HAP-1 (cell line): ENCODE measurements around the gene DDO.

ENCODE experiments used
- DNase-seq, 2 experiments: peaks; one replicate each; pipeline ENCODE4 v3.0.0-alpha.2; 2016 to 2020; ENCODE audit warnings: low spot score in 2 of 2
- H3K27me3 ChIP-seq: fragments of 250-450 bp; sonication (Bioruptor Pico); 2 replicates; pipeline ENCODE4 v1.5.1; 2020; ENCODE audit warnings: low read depth, mild to moderate bottlenecking, moderate library complexity
- H3K36me3 ChIP-seq: fragments of 250-450 bp; sonication (Bioruptor Pico); replicated peaks from 2 replicates; pipeline ENCODE4 v1.5.1; 2020; ENCODE audit warnings: mild to moderate bottlenecking
- H3K4me1 ChIP-seq: fragments of 250-450 bp; sonication (Bioruptor Pico); 2 replicates; pipeline ENCODE4 v1.5.1; 2020; ENCODE audit warnings: mild to moderate bottlenecking
- H3K4me3 ChIP-seq: fragments of 250-450 bp; sonication (Bioruptor Pico); 2 replicates; pipeline ENCODE4 v1.5.1; 2020; ENCODE audit warnings: mild to moderate bottlenecking, moderate library complexity
- H3K9me3 ChIP-seq: fragments of 250-450 bp; sonication (Bioruptor Pico); 2 replicates; pipeline ENCODE4 v1.5.1; 2020; ENCODE audit warnings: mild to moderate bottlenecking, moderate library complexity
- in situ Hi-C: fragments of 300-500 bp; cut with MboI; formaldehyde crosslinking; loops from 3 replicates; pipeline ENCODE4 v1.14.3; 2020; ENCODE audit warnings: low sequenced_read_pairs, inconsistent platforms, mixed read lengths

The DDO gene

GRCh38 chr6:110434961-110435602, 19.7 kb upstream of the DDO start:
- Histone ChIP-seq H3K27me3 (no peaks in the 10 kb centered on the region; the same call in 1 of the 2 replicates), H3K4me3 (no peak overlapping the region), H3K9me3 (no peaks in the 10 kb centered on the region), H3K4me1 (no peaks in the 10 kb centered on the region), H3K36me3 (no peaks in the 10 kb centered on the region)
- in situ Hi-C loops = no loop called here
- no peak for DNase-seq

- in situ Hi-C loops = no loop called here
- Histone ChIP-seq H3K4me3 (no peak overlapping the region), H3K9me3 (no peaks in the 10 kb centered on the region), H3K27me3 (no peaks in the 10 kb centered on the region; the same call in 1 of the 2 replicates), H3K36me3 (no peaks in the 10 kb centered on the region), H3K4me1 (no peaks in the 10 kb centered on the region)
- DNase-seq = no peak
Measured at GRCh38 chr6:110432285-110432900, 17.0 kb upstream of the DDO start.

GRCh38 chr6:110430741-110431140, 15.4 kb upstream of the DDO start:
- H3K4me1 ChIP-seq = no peaks in the 10 kb centered on the region

GRCh38 chr6:110430236-110430635, 14.9 kb upstream of the DDO start:
- no peak overlapping the region for H3K4me3 ChIP-seq
- no peaks in the 10 kb centered on the region for H3K4me1 ChIP-seq
- H3K27me3 ChIP-seq = peaks cover 2% of the 10 kb centered on the region; the same call in 1 of the 2 replicates
- DNase-seq = no peak
- no peaks in the 10 kb centered on the region for H3K9me3 ChIP-seq
- in situ Hi-C loops = no loop called here
- no peaks in the 10 kb centered on the region for H3K36me3 ChIP-seq

More at GRCh38 chr6:110430741-110431140, 15.4 kb upstream of the DDO start:
- Histone ChIP-seq H3K4me3 (no peak overlapping the region), H3K27me3 (no peaks in the 10 kb centered on the region; the same call in 1 of the 2 replicates), H3K36me3 (no peaks in the 10 kb centered on the region), H3K9me3 (no peaks in the 10 kb centered on the region)
- in situ Hi-C loops = no loop called here
- no peak for DNase-seq

GRCh38 chr6:110428153-110428552, 12.8 kb upstream of the DDO start:
- in situ Hi-C loops = no loop called here
- H3K4me3 ChIP-seq = no peak overlapping the region
- DNase-seq = no peak
- peaks cover 2% of the 10 kb centered on the region; the same call in 1 of the 2 replicates for H3K27me3 ChIP-seq
- peaks cover 5% of the 10 kb centered on the region; the same call in 1 of the 2 replicates for H3K4me1 ChIP-seq
- H3K9me3 ChIP-seq = no peaks in the 10 kb centered on the region
- no peaks in the 10 kb centered on the region for H3K36me3 ChIP-seq

GRCh38 chr6:110425816-110426215, 10.4 kb upstream of the DDO start:
- no peaks in the 10 kb centered on the region for H3K36me3 ChIP-seq
- peaks cover 18% of the 10 kb centered on the region for H3K4me1 ChIP-seq
- DNase-seq = no peak
- H3K4me3 ChIP-seq = no peak overlapping the region
- H3K27me3 ChIP-seq = peaks cover 2% of the 10 kb centered on the region; the same call in 1 of the 2 replicates
- in situ Hi-C loops = no loop called here
- no peaks in the 10 kb centered on the region for H3K9me3 ChIP-seq

GRCh38 chr6:110422444-110422822, 7.1 kb upstream of the DDO start:
- Histone ChIP-seq H3K36me3 (no peaks in the 10 kb centered on the region), H3K4me1 (peaks cover 18% of the 10 kb centered on the region), H3K4me3 (no peak overlapping the region), H3K9me3 (no peaks in the 10 kb centered on the region), H3K27me3 (peaks cover 2% of the 10 kb centered on the region; the same call in 1 of the 2 replicates)
- peak in 1 of 2 experiments; percentile 70 for DNase-seq
- in situ Hi-C loops = no loop called here

- no peak for DNase-seq
- Histone ChIP-seq H3K4me3 (no peak overlapping the region), H3K4me1 (peaks cover 18% of the 10 kb centered on the region), H3K27me3 (peaks cover 2% of the 10 kb centered on the region; the same call in 1 of the 2 replicates), H3K36me3 (no peaks in the 10 kb centered on the region), H3K9me3 (no peaks in the 10 kb centered on the region)
- in situ Hi-C loops = no loop called here
Measured at GRCh38 chr6:110421749-110422443, 6.5 kb upstream of the DDO start.

- peaks cover 18% of the 10 kb centered on the region for H3K4me1 ChIP-seq
- no peak for DNase-seq
- in situ Hi-C loops = no loop called here
- no peaks in the 10 kb centered on the region for H3K36me3 ChIP-seq
- H3K9me3 ChIP-seq = no peaks in the 10 kb centered on the region
- no peak overlapping the region for H3K4me3 ChIP-seq
- H3K27me3 ChIP-seq = no peaks in the 10 kb centered on the region
Measured at GRCh38 chr6:110419028-110419739, 3.8 kb upstream of the DDO start.

- H3K9me3 ChIP-seq = no peaks in the 10 kb centered on the region
- no peak for DNase-seq
- H3K27me3 ChIP-seq = no peaks in the 10 kb centered on the region
- H3K4me3 ChIP-seq = no peak overlapping the region
- H3K36me3 ChIP-seq = no peaks in the 10 kb centered on the region
- peaks cover 17% of the 10 kb centered on the region for H3K4me1 ChIP-seq
- in situ Hi-C loops = no loop called here
Measured at GRCh38 chr6:110418594-110418993, 3.2 kb upstream of the DDO start.

- no peaks in the 10 kb centered on the region for H3K4me1 ChIP-seq
- no peak for DNase-seq
- in situ Hi-C loops = no loop called here
- no peaks in the 10 kb centered on the region for H3K9me3 ChIP-seq
- H3K36me3 ChIP-seq = no peaks in the 10 kb centered on the region
- H3K4me3 ChIP-seq = no peak overlapping the region
- H3K27me3 ChIP-seq = 0 out of 2 replicates have a peak, but pooled peaks cover 2% of the 10 kb centered on the region
Measured at GRCh38 chr6:110414669-110415068, 706 bp downstream of the DDO start.

- DNase-seq = no peak
- in situ Hi-C loops = no loop called here
Measured at GRCh38 chr6:110412360-110412759, 3.0 kb downstream of the DDO start.

GRCh38 chr6:110410511-110410910, 4.9 kb downstream of the DDO start:
- in situ Hi-C loops = no loop called here
- Histone ChIP-seq H3K9me3 (no peaks in the 10 kb centered on the region), H3K4me3 (no peak overlapping the region), H3K27me3 (0 out of 2 replicates have a peak, but pooled peaks cover 3% of the 10 kb centered on the region), H3K4me1 (no peaks in the 10 kb centered on the region), H3K36me3 (no peaks in the 10 kb centered on the region)
- no peak for DNase-seq

More at GRCh38 chr6:110412360-110412759, 3.0 kb downstream of the DDO start:
- no peak overlapping the region for H3K4me3 ChIP-seq
- no peaks in the 10 kb centered on the region for H3K9me3 ChIP-seq
- 0 out of 2 replicates have a peak, but pooled peaks cover 3% of the 10 kb centered on the region for H3K27me3 ChIP-seq
- H3K36me3 ChIP-seq = no peaks in the 10 kb centered on the region
- no peaks in the 10 kb centered on the region for H3K4me1 ChIP-seq
